Activated CD8-positive, alpha-beta T cell treated with anti-CD3 and anti-CD28 coated beads for 36 hours (primary cell): ENCODE data around the gene SPATA24. TPM values are rescaled to one million over a fixed set of nuclear protein-coding genes. Genes with fewer than 3 reads are reported as not detected.

Experiments used
- ATAC-seq: fragments of 200-7000 bp; cut with Tn5 transposase; one replicate; pipeline ENCODE4 v1.10.0; 2021; ENCODE audit warnings: mild to moderate bottlenecking, moderate library complexity
- CTCF ChIA-PET: fragments of 350-600 bp; sonication (Branson Sonifier 250); formaldehyde crosslinking; loops from one replicate; lab custom pipeline; 2021; ENCODE audit warnings: antibody characterized with exemption; lab: Charles Lee
- POLR2A ChIA-PET: fragments of 350-600 bp; sonication (Branson Sonifier 250); formaldehyde crosslinking; loops from one replicate; lab custom pipeline; 2021; ENCODE audit warnings: antibody characterized with exemption; lab: Charles Lee
- DNase-seq: peaks from one replicate; pipeline ENCODE4 v3.0.0-alpha.2; 2020
- H3K27ac Mint-ChIP-seq: one replicate; pipeline ENCODE4 v1.8.0; 2021; ENCODE audit warnings: mild to moderate bottlenecking, mixed read lengths
- H3K27me3 Mint-ChIP-seq: one replicate; pipeline ENCODE4 v1.8.0; 2021; ENCODE audit warnings: mixed read lengths
- H3K36me3 Mint-ChIP-seq: one replicate; pipeline ENCODE4 v1.8.0; 2021; ENCODE audit warnings: low read depth, mixed read lengths
- H3K4me1 Mint-ChIP-seq: one replicate; pipeline ENCODE4 v1.8.0; 2021; ENCODE audit warnings: low read depth, mixed read lengths
- H3K4me3 Mint-ChIP-seq: one replicate; pipeline ENCODE4 v1.8.0; 2021; ENCODE audit warnings: mild to moderate bottlenecking, moderate library complexity, mixed read lengths
- H3K9me3 Mint-ChIP-seq: one replicate; pipeline ENCODE4 v1.8.0; 2021; ENCODE audit warnings: mixed read lengths
- intact Hi-C: fragments of 100-400 bp; cut with micrococcal nuclease; formaldehyde crosslinking; loops from one replicate; pipeline ENCODE4 v1.10.0; 2022
- total RNA-seq, 2 experiments: library from RNA; stranded (reverse); gene quantifications; one replicate each; pipeline ENCODE4 v1.2.3, GENCODE V29; 2021
- TF ChIP-seq, protein P1 (sequence below): fragments of 200-600 bp; IDR thresholded peaks from one replicate; pipeline ENCODE4 v1.8.0; 2022; ENCODE audit warnings: antibody characterized with exemption, mild to moderate bottlenecking

Gene SPATA24, protein sequence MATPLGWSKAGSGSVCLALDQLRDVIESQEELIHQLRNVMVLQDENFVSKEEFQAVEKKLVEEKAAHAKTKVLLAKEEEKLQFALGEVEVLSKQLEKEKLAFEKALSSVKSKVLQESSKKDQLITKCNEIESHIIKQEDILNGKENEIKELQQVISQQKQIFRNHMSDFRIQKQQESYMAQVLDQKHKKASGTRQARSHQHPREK
- 1 to 10 TPM; 4.3 to 4.4 TPM for total RNA-seq

DNA sequence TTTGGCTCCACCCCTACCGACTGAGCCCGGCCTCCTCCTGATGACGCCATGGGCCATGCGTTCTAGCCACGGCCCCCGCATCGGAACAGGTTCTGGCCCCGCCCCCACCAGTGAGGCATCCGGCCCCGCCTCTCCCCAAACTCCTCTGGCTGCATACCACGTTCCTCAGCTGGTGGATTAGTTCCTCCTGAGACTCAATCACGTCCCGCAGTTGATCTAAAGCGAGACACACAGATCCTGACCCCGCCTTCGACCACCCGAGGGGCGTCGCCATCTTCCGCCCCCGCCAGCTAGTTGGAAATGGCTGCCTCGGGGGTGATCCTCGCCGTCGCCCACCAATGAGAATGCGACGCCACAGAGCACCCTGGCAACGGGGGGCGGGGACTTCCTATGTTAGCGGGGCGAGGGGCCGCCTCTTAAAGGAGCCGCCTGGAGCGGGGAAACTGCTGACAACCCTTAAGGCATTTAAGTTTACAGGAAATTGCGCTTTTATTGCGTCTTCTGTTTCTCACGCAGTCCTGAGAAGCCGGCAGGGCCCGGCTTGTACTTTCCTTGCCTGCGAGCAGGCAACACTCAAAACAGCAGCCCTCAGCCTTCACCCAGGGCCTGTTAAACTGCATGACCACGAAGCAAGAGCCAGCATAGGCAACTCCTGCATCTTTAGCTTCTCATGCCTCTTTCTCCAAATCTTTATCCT is at the start of gene SPATA24:
Gene SPATA24 (minus strand): TSS at position 303 of the 697 bp plus-strand sequence. CDS start 29 bp downstream, at position 274.
- TF ChIP-seq, protein P1, sequence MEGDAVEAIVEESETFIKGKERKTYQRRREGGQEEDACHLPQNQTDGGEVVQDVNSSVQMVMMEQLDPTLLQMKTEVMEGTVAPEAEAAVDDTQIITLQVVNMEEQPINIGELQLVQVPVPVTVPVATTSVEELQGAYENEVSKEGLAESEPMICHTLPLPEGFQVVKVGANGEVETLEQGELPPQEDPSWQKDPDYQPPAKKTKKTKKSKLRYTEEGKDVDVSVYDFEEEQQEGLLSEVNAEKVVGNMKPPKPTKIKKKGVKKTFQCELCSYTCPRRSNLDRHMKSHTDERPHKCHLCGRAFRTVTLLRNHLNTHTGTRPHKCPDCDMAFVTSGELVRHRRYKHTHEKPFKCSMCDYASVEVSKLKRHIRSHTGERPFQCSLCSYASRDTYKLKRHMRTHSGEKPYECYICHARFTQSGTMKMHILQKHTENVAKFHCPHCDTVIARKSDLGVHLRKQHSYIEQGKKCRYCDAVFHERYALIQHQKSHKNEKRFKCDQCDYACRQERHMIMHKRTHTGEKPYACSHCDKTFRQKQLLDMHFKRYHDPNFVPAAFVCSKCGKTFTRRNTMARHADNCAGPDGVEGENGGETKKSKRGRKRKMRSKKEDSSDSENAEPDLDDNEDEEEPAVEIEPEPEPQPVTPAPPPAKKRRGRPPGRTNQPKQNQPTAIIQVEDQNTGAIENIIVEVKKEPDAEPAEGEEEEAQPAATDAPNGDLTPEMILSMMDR: no peak
- ChIA-PET CTCF (interaction anchor here (1.0 to 4.4 kb wide), 10 partner anchors 10 to 286 kb away, joined by 3 to 34 read pairs (median 5); no protein-coding TSS in a partner anchor), POLR2A (interaction anchor here (0.6 to 6.5 kb wide), 12 partner anchors 9 to 344 kb away, joined by 3 to 49 read pairs (median 4); partner anchors contain the start of genes DNAJC18, MZB1, PAIP2 and PROB1)
- peak within 1 kb of the TSS; percentile 85 for H3K4me3 Mint-ChIP-seq
- peaks cover 39% of the 10 kb centered on the region for H3K4me1 Mint-ChIP-seq
- H3K36me3 Mint-ChIP-seq: no peaks in the 10 kb centered on the region
- peak within 1 kb of the TSS; percentile 99 for H3K27ac Mint-ChIP-seq
- DNase-seq (peak; percentile 100), ATAC-seq (peak; percentile 89)
- intact Hi-C loops: no loop called here
- no peaks in the 10 kb centered on the region for H3K27me3 Mint-ChIP-seq
- no peaks in the 10 kb centered on the region for H3K9me3 Mint-ChIP-seq

DNA sequence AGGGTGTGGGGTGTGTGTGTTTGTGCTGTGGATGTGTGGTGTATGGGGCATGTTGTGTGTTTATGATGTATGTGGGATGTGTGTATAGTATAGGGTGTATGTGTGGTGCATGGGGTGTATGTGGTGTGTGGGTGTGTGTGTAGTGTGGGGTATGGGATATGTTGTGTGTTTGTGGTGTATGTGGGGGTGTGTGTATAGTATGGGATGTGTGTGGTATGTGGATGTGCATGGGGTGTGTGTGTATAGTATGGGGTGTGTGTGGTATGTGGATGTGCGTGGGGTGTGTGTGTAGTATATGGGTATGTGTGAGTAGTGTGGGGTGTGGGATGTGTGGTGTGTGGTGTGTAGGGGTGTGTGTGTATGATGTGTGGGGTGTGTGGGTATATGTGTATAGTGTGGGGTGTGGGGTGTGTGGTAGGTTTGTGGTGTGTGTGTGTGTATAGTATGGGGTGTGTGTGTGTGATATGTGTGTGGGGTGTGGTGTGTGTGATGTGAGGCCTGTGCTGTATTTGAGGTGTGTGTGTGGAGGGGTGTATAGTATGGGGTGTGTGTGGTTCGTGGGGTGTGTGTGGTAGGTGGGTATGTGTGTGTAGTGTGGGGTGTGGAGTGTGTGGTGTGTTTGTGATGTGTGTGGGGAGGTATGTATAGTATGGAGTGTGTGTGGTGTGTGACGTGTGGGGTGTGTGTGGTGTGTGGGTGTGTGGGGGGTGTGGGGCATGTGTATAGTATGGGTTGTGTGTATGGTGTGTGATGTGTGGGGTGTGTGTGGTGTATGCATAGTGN is 48.2 kb upstream of the SPATA24 start:
- TF ChIP-seq, protein P1: no peak
- Mint-ChIP-seq H3K27me3 (no peaks in the 10 kb centered on the region), H3K36me3 (no peaks in the 10 kb centered on the region), H3K27ac (no peak overlapping the region), H3K4me3 (no peak overlapping the region), H3K4me1 (peaks cover 37% of the 10 kb centered on the region), H3K9me3 (no peaks in the 10 kb centered on the region)
- CTCF ChIA-PET: no interaction called here
- DNase-seq (no peak), ATAC-seq (no peak)
- intact Hi-C loops: no loop called here
- POLR2A ChIA-PET: no interaction called here

DNA sequence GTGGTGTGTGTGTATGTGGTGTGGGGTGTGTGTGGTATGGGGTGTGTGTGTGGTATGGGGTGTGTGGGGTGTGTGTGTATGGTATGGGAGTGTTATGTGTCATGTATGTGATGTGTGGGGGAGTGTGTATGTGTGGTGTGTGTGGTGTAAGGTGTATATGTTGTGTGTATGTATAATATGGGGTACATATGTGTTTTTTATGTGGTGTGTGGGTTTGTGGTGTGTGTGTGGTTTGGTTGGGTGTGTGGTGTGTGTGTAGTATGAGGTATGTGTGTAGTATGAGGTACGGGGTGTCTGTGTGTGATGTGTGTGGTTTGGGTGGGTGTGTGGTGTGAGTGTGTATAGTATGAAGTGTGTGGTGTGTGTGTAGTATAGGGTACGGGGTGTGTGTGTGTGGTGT is 47.3 kb upstream of the SPATA24 start:
- TF ChIP-seq, protein P1: no peak
- Mint-ChIP-seq H3K4me1 (peaks cover 41% of the 10 kb centered on the region), H3K36me3 (no peaks in the 10 kb centered on the region), H3K27ac (no peak overlapping the region), H3K4me3 (no peak overlapping the region), H3K27me3 (no peaks in the 10 kb centered on the region), H3K9me3 (no peaks in the 10 kb centered on the region)
- intact Hi-C loops: no loop called here
- ChIA-PET POLR2A (interaction anchor here (1.2 kb wide), 1 partner anchor 8 kb away, joined by 4 read pairs; no protein-coding TSS in a partner anchor), CTCF (no interaction called here)
- ATAC-seq (no peak), DNase-seq (peak; percentile 28)

DNA sequence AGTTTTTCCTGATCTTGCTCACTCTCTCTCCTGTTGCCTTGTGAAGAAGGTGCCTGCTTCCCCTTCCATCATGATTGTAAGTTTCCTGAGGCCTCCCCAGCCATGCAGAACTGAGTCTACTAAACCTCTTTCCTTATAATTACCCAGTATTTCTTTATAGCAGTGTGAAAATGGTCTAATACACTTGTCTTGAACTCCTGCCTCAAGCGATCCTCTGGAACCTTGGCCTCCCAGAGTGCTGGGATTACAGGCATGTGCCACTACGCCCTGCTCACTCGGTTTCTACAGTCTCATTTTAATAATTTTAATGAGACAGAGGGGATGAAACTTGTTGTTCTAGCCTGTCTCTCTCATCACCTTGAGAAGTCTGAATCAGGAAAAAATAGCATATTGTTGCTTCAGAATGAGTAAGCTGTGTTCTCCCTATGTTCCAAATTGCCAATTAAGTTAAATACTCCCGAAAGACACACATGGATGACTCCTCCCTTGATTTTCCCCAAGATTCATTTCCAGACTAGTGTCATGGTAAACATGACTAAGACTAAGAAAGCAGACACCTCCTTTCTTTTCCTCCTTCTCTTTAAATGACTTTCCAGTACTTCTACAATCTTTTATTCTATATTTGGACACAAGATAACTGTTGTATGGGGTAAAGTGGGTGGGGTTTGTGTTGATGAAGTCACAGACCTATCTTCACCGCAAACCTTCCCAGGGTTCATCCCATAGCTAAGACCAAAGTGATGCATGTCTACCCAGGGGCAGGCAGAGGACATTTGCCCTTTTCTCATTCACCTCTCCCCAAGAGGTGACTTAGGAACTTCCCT is 43.3 kb upstream of the SPATA24 start:
- Mint-ChIP-seq H3K27me3 (no peaks in the 10 kb centered on the region), H3K36me3 (no peaks in the 10 kb centered on the region), H3K4me1 (peaks cover 48% of the 10 kb centered on the region), H3K4me3 (no peak overlapping the region), H3K27ac (peak overlapping the region; percentile 85), H3K9me3 (no peaks in the 10 kb centered on the region)
- CTCF ChIA-PET: interaction anchor here (0.7 to 1.5 kb wide), 6 partner anchors 10 to 65 kb away, joined by 3 to 5 read pairs (median 3); no protein-coding TSS in a partner anchor
- POLR2A ChIA-PET: interaction anchor here (1.2 to 2.6 kb wide), 9 partner anchors 9 to 34 kb away, joined by 3 to 12 read pairs (median 5); partner anchors contain the start of gene SMIM33
- peak; percentile 58 for DNase-seq
- TF ChIP-seq, protein P1: no peak
- ATAC-seq: peak; percentile 72
- intact Hi-C loops: no loop called here
